GM23338 (cell line): ENCODE results near the gene MRPL24. TPM values are rescaled to one million over a fixed set of nuclear protein-coding genes. Genes with fewer than 3 reads are reported as not detected.

ENCODE experiments used
- ATAC-seq: fragments of 200-7000 bp; cut with Tn5 transposase; 3 replicates; pipeline ENCODE4 v1.9.1; 2020
- DNase-seq: peaks from one replicate; pipeline ENCODE4 v3.0.0-alpha.2; 2015; ENCODE audit warnings: low spot score
- H2AFZ ChIP-seq: fragments of 200-600 bp; sonication (generic); 2 replicates; pipeline ENCODE4 v1.8.0; 2016; ENCODE audit warnings: antibody characterized with exemption, mild to moderate bottlenecking, moderate library complexity
- H3F3A ChIP-seq: fragments of 200-600 bp; sonication (generic); replicated peaks from 2 replicates; pipeline ENCODE4 v1.8.0; 2017; ENCODE audit warnings: antibody characterized with exemption, mixed run types, low read depth
- H3K27ac ChIP-seq: fragments of 200-600 bp; sonication (generic); 2 replicates; pipeline ENCODE4 v1.6.1; 2016; ENCODE audit warnings: low read depth
- H3K27me3 ChIP-seq: fragments of 200-600 bp; sonication (generic); 2 replicates; pipeline ENCODE4 v1.8.0; 2016; ENCODE audit warnings: mild to moderate bottlenecking, mixed run types, moderate library complexity; ENCODE audit not compliant: insufficient read depth
- H3K36me3 ChIP-seq: fragments of 200-600 bp; sonication (generic); 2 replicates; pipeline ENCODE4 v1.8.0; 2016; ENCODE audit warnings: mild to moderate bottlenecking; ENCODE audit not compliant: insufficient read depth
- H3K4me1 ChIP-seq: fragments of 200-600 bp; sonication (generic); 2 replicates; pipeline ENCODE4 v1.8.0; 2016; ENCODE audit warnings: mild to moderate bottlenecking, moderate library complexity; ENCODE audit not compliant: insufficient read depth
- H3K4me2 ChIP-seq: fragments of 200-600 bp; sonication (generic); 2 replicates; pipeline ENCODE4 v1.7.1; 2017; ENCODE audit warnings: mixed run types
- H3K4me3 ChIP-seq: fragments of 200-600 bp; sonication (generic); 2 replicates; pipeline ENCODE4 v1.6.1; 2016; ENCODE audit warnings: mixed run types
- H3K79me2 ChIP-seq: fragments of 200-600 bp; sonication (generic); replicated peaks from 2 replicates; pipeline ENCODE4 v1.8.0; 2017; ENCODE audit warnings: mild to moderate bottlenecking; ENCODE audit not compliant: insufficient read depth
- H3K9me2 ChIP-seq: fragments of 200-600 bp; sonication (generic); 2 replicates; pipeline ENCODE4 v1.8.0; 2017; ENCODE audit not compliant: insufficient read depth
- H4K20me1 ChIP-seq: fragments of 200-600 bp; sonication (generic); replicated peaks from 2 replicates; pipeline ENCODE4 v1.8.0; 2017; ENCODE audit warnings: mild to moderate bottlenecking; ENCODE audit not compliant: insufficient read depth
- H3K27ac Mint-ChIP-seq: 2 replicates; pipeline ENCODE4 v1.8.0; 2020; ENCODE audit warnings: inconsistent platforms, mild to moderate bottlenecking, moderate library complexity, mixed read lengths
- H3K27me3 Mint-ChIP-seq: 3 replicates; pipeline ENCODE4 v1.8.0; 2022; ENCODE audit warnings: low read depth, mild to moderate bottlenecking, moderate library complexity, mixed read lengths, inconsistent platforms; ENCODE audit not compliant: insufficient read depth, poor library complexity
- H3K36me3 Mint-ChIP-seq: 3 replicates; pipeline ENCODE4 v1.8.0; 2021; ENCODE audit warnings: low read depth, mild to moderate bottlenecking, inconsistent platforms, moderate library complexity, mixed read lengths
- H3K4me1 Mint-ChIP-seq: 3 replicates; pipeline ENCODE4 v1.8.0; 2020; ENCODE audit warnings: mild to moderate bottlenecking, inconsistent platforms, mixed read lengths
- H3K4me3 Mint-ChIP-seq: 3 replicates; pipeline ENCODE4 v1.8.0; 2021; ENCODE audit warnings: moderate library complexity, mild to moderate bottlenecking, inconsistent platforms, mixed read lengths
- H3K9me3 Mint-ChIP-seq: 3 replicates; pipeline ENCODE4 v1.8.0; 2020; ENCODE audit warnings: moderate library complexity, mild to moderate bottlenecking, inconsistent platforms, mixed read lengths
- EZH2 ChIP-seq: fragments of 200-600 bp; sonication (generic); IDR thresholded peaks from one replicate; pipeline ENCODE4 v1.8.0; 2017; ENCODE audit warnings: antibody characterized with exemption, mild to moderate bottlenecking, low read depth; ENCODE audit not compliant: unreplicated experiment
- EZH2phosphoT487 ChIP-seq: fragments of 200-600 bp; sonication (generic); IDR thresholded peaks from one replicate; pipeline ENCODE4 v1.8.1; 2018; ENCODE audit warnings: antibody characterized with exemption; ENCODE audit not compliant: unreplicated experiment
- JUNB ChIP-seq: IDR thresholded peaks from one replicate; pipeline ENCODE4 v1.6.1; 2016; ENCODE audit warnings: antibody characterized with exemption; ENCODE audit not compliant: unreplicated experiment
- NANOG ChIP-seq: IDR thresholded peaks from 2 replicates; pipeline ENCODE4 v1.6.1; 2016; ENCODE audit warnings: antibody characterized with exemption, borderline replicate concordance
- POLR2AphosphoS5 ChIP-seq: IDR thresholded peaks from 2 replicates; pipeline ENCODE4 v1.6.1; 2016; ENCODE audit warnings: antibody characterized with exemption, low read depth
- STAT1 ChIP-seq: IDR thresholded peaks from one replicate; pipeline ENCODE4 v1.6.1; 2016; ENCODE audit warnings: antibody characterized with exemption; ENCODE audit not compliant: unreplicated experiment
- ZNF114 ChIP-seq: fragments of 250-450 bp; sonication (Bioruptor Pico); IDR thresholded peaks from 2 replicates; pipeline ENCODE4 v1.5.0; 2020; ENCODE audit warnings: mild to moderate bottlenecking, moderate library complexity
- polyA plus RNA-seq: library from polyadenylated mRNA; unstranded; fragments of >200 nt; fragmentation: Nextera tagmentation; extraction: Ambion mirVana; gene quantifications from 2 replicates; pipeline ENCODE4 v1.2.1, GENCODE V29; 2016
- total RNA-seq: library from RNA; depleted of rRNA; stranded (reverse); fragments of >200 nt; shearing (Covaris generic); gene quantifications from 2 replicates; pipeline ENCODE4 v1.2.3, GENCODE V29; 2014
- TF ChIP-seq, protein P1 (sequence below), 2 experiments: fragments of 200-600 bp in 1 of 2; sonication (generic) in 1 of 2; conservative IDR thresholded peaks; 2 replicates each; pipeline versions ENCODE4 v1.5.1 to v1.6.1; 2016 to 2017; ENCODE audit warnings: antibody characterized with exemption in 2 of 2, low read depth in 2 of 2, mild to moderate bottlenecking in 2 of 2, moderate library complexity in 1 of 2
- TF ChIP-seq, protein P2 (sequence below): IDR thresholded peaks from one replicate; pipeline ENCODE4 v1.6.1; 2018; ENCODE audit warnings: antibody characterized with exemption; ENCODE audit not compliant: unreplicated experiment

Gene MRPL24
- total and polyA plus RNA-seq, 2 experiments from 2014 or later: 18.8 to 45.7 TPM

- H3K4me3 Mint-ChIP-seq: peak overlapping the region; percentile 55
- H2AFZ ChIP-seq: no peak overlapping the region
- H3K27ac Mint-ChIP-seq: no peak overlapping the region
- peaks cover 19% of the 10 kb centered on the region for H3K27me3 Mint-ChIP-seq
- TF ChIP-seq, protein P1, sequence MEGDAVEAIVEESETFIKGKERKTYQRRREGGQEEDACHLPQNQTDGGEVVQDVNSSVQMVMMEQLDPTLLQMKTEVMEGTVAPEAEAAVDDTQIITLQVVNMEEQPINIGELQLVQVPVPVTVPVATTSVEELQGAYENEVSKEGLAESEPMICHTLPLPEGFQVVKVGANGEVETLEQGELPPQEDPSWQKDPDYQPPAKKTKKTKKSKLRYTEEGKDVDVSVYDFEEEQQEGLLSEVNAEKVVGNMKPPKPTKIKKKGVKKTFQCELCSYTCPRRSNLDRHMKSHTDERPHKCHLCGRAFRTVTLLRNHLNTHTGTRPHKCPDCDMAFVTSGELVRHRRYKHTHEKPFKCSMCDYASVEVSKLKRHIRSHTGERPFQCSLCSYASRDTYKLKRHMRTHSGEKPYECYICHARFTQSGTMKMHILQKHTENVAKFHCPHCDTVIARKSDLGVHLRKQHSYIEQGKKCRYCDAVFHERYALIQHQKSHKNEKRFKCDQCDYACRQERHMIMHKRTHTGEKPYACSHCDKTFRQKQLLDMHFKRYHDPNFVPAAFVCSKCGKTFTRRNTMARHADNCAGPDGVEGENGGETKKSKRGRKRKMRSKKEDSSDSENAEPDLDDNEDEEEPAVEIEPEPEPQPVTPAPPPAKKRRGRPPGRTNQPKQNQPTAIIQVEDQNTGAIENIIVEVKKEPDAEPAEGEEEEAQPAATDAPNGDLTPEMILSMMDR (conservative IDR thresholded peaks at IDR 0.05; ENCODE audit: low read depth in 2 of 2): no peak
- peaks cover 36% of the 10 kb centered on the region for H3F3A ChIP-seq
- H3K4me1 ChIP-seq: peaks cover 53% of the 10 kb centered on the region
- H3K27me3 ChIP-seq: peaks cover 22% of the 10 kb centered on the region
- no peaks in the 10 kb centered on the region; the same call in 2 of the 3 replicates for H3K9me3 Mint-ChIP-seq
- H3K4me1 Mint-ChIP-seq: peaks cover 57% of the 10 kb centered on the region
- no peaks in the 10 kb centered on the region for H3K36me3 ChIP-seq
- peak overlapping the region; percentile 51 for H3K4me3 ChIP-seq
- H3K27ac ChIP-seq: no peak overlapping the region; the same call in 1 of the 2 replicates
- no peaks in the 10 kb centered on the region for H3K79me2 ChIP-seq
- H4K20me1 ChIP-seq: no peaks in the 10 kb centered on the region
- H3K36me3 Mint-ChIP-seq: no peaks in the 10 kb centered on the region; the same call in 2 of the 3 replicates
- ATAC-seq (no peak), DNase-seq (no peak)
- no peaks in the 10 kb centered on the region for H3K9me2 ChIP-seq
- H3K4me2 ChIP-seq: peak overlapping the region; percentile 89
These were observed 49.7 kb downstream of the MRPL24 start for GRCh38 chr1:156691191-156691590.

- Mint-ChIP-seq H3K27me3 (peaks cover 22% of the 10 kb centered on the region), H3K36me3 (no peaks in the 10 kb centered on the region; the same call in 2 of the 3 replicates), H3K9me3 (no peaks in the 10 kb centered on the region; the same call in 2 of the 3 replicates), H3K4me1 (peaks cover 57% of the 10 kb centered on the region), H3K4me3 (peak overlapping the region; percentile 67), H3K27ac (no peak overlapping the region)
- peaks cover 53% of the 10 kb centered on the region for H3K4me1 ChIP-seq
- DNase-seq: no peak
- H3K27me3 ChIP-seq: peaks cover 22% of the 10 kb centered on the region
- H3K4me2 ChIP-seq: peak overlapping the region; percentile 89
- ATAC-seq: no peak
- H3K27ac ChIP-seq: no peak overlapping the region
- peaks cover 36% of the 10 kb centered on the region for H3F3A ChIP-seq
- no peaks in the 10 kb centered on the region for H3K79me2 ChIP-seq
- no peaks in the 10 kb centered on the region for H4K20me1 ChIP-seq
- H2AFZ ChIP-seq: no peak overlapping the region
- no peaks in the 10 kb centered on the region for H3K36me3 ChIP-seq
- H3K4me3 ChIP-seq: peak overlapping the region; percentile 51; the same call in 1 of the 2 replicates
- H3K9me2 ChIP-seq: no peaks in the 10 kb centered on the region
- TF ChIP-seq EZH2: no peak
- TF ChIP-seq STAT1: no peak
- no peak for TF ChIP-seq ZNF114 (CRISPR knock-in tag)
- no peak for TF ChIP-seq EZH2phosphoT487
- TF ChIP-seq POLR2AphosphoS5: no peak
- TF ChIP-seq, protein P2, sequence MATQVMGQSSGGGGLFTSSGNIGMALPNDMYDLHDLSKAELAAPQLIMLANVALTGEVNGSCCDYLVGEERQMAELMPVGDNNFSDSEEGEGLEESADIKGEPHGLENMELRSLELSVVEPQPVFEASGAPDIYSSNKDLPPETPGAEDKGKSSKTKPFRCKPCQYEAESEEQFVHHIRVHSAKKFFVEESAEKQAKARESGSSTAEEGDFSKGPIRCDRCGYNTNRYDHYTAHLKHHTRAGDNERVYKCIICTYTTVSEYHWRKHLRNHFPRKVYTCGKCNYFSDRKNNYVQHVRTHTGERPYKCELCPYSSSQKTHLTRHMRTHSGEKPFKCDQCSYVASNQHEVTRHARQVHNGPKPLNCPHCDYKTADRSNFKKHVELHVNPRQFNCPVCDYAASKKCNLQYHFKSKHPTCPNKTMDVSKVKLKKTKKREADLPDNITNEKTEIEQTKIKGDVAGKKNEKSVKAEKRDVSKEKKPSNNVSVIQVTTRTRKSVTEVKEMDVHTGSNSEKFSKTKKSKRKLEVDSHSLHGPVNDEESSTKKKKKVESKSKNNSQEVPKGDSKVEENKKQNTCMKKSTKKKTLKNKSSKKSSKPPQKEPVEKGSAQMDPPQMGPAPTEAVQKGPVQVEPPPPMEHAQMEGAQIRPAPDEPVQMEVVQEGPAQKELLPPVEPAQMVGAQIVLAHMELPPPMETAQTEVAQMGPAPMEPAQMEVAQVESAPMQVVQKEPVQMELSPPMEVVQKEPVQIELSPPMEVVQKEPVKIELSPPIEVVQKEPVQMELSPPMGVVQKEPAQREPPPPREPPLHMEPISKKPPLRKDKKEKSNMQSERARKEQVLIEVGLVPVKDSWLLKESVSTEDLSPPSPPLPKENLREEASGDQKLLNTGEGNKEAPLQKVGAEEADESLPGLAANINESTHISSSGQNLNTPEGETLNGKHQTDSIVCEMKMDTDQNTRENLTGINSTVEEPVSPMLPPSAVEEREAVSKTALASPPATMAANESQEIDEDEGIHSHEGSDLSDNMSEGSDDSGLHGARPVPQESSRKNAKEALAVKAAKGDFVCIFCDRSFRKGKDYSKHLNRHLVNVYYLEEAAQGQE: no peak
- TF ChIP-seq, protein P1 (conservative IDR thresholded peaks at IDR 0.05; ENCODE audit: low read depth in 2 of 2): no peak
- no peak for TF ChIP-seq JUNB
- no peak for TF ChIP-seq NANOG
These were observed 50.2 kb downstream of the MRPL24 start for GRCh38 chr1:156690675-156691036.
